OCI-LY7 (cell line): ENCODE data around the gene DTX3.

Experiments used
- CTCF ChIP-seq: fragments of 200-600 bp; sonication (generic); conservative IDR thresholded peaks from 2 replicates; pipeline ENCODE4 v1.5.1; 2014; ENCODE audit warnings: mild to moderate bottlenecking, antibody characterized with exemption, low read length, moderate library complexity, mixed read lengths
- EZH2phosphoT487 ChIP-seq: fragments of 200-600 bp; sonication (generic); IDR thresholded peaks from 2 replicates; pipeline ENCODE4 v1.6.1; 2018; ENCODE audit warnings: low read depth, borderline replicate concordance, mild to moderate bottlenecking, mixed run types, antibody characterized with exemption, low read length, moderate library complexity, mixed read lengths

- TF ChIP-seq CTCF (no peak), EZH2phosphoT487 (no peak)
Observed at GRCh38 chr12:57640175-57641042, 35.8 kb downstream of the DTX3 start.
